ENCODE data around the gene CKAP4. TPM values are rescaled to one million over a fixed set of nuclear protein-coding genes. Genes with fewer than 3 reads are reported as not detected.

The CKAP4 gene
- total and polyA plus RNA-seq, 10 donors: 4.5 to 63.0 (median 29.8) TPM

DNA sequence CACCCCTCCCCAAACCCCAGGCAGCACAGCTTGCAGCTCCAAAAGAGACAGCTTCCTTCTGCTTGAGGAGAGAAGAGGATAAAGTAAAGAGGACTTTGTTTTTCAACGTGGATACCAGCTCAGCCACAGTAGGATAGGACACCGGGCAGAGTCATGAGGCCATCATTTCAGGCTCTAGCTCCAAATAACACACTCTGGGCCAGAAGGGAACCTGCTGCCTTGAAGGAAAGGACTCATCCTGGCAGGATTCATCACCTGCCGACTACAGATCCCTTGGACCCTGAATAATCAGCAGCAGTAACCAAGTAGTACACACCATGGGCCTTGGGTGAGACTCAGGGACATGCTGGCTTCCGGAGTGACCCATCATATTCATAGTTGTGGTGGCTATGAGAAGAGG is 10.4 kb upstream of the CKAP4 start:
- TF ChIP-seq POLR2AphosphoS5 (IDR thresholded peaks at IDR 0.05) (no peak), POLR2A (IDR thresholded peaks at IDR 0.05) (no peak)
- TF ChIP-seq, protein P1, sequence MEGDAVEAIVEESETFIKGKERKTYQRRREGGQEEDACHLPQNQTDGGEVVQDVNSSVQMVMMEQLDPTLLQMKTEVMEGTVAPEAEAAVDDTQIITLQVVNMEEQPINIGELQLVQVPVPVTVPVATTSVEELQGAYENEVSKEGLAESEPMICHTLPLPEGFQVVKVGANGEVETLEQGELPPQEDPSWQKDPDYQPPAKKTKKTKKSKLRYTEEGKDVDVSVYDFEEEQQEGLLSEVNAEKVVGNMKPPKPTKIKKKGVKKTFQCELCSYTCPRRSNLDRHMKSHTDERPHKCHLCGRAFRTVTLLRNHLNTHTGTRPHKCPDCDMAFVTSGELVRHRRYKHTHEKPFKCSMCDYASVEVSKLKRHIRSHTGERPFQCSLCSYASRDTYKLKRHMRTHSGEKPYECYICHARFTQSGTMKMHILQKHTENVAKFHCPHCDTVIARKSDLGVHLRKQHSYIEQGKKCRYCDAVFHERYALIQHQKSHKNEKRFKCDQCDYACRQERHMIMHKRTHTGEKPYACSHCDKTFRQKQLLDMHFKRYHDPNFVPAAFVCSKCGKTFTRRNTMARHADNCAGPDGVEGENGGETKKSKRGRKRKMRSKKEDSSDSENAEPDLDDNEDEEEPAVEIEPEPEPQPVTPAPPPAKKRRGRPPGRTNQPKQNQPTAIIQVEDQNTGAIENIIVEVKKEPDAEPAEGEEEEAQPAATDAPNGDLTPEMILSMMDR (IDR thresholded peaks at IDR 0.05 in 8 of 11, conservative IDR thresholded peaks at IDR 0.05 in 3 of 11): no peak
- DNase-seq: no peak
- Histone ChIP-seq H3K4me1 (no peaks in the 10 kb centered on the region), H3K9me3 (no peaks in the 10 kb centered on the region), H3K36me3 (no peaks in the 10 kb centered on the region), H3K4me3 (no peak overlapping the region), H3K27me3 (replicated peaks in 1 of 7) (no peaks in the 10 kb centered on the region), H3K27ac (no peak overlapping the region)
- intact Hi-C loops (cut with DNase I; ENCODE audit: low total_unique reads): no loop called here
- 75 to 84% (median 80%) methylated on average over 4 of the region's 4 CpGs for WGBS, 5 donors

DNA sequence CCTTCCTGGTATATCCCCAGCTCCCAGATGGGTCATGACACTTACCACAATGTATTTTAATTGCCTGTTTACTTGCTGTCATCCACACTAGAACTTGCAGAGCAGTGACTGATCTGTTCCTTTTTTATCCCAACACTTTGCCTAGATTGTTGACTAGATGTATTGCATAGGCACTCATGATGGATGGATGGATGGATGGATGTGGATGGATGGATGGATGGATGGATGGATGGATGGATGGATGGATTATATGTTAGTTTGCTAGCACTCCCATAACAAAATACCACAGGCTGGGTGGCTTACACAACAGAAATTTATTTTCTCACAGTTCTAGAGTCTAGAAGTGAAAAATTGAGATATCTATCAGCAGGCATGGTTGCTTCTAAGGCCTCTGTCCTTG is 8.7 kb upstream of the CKAP4 start:
- peaks cover 0 to 5% (median under 1%) of the 10 kb centered on the region in 6 donors for H3K4me1 ChIP-seq
- H3K4me3 ChIP-seq: no peak overlapping the region
- H3K27me3 ChIP-seq (replicated peaks in 1 of 7): no peaks in the 10 kb centered on the region
- TF ChIP-seq POLR2A (IDR thresholded peaks at IDR 0.05) (no peak), POLR2AphosphoS5 (IDR thresholded peaks at IDR 0.05) (no peak)
- TF ChIP-seq, protein P1 (IDR thresholded peaks at IDR 0.05 in 8 of 11, conservative IDR thresholded peaks at IDR 0.05 in 3 of 11): no peak
- no peak overlapping the region for H3K27ac ChIP-seq
- no peaks in the 10 kb centered on the region for H3K9me3 ChIP-seq
- no peaks in the 10 kb centered on the region for H3K36me3 ChIP-seq
- intact Hi-C loops (cut with DNase I; ENCODE audit: low total_unique reads): no loop called here
- no peak for DNase-seq

DNA sequence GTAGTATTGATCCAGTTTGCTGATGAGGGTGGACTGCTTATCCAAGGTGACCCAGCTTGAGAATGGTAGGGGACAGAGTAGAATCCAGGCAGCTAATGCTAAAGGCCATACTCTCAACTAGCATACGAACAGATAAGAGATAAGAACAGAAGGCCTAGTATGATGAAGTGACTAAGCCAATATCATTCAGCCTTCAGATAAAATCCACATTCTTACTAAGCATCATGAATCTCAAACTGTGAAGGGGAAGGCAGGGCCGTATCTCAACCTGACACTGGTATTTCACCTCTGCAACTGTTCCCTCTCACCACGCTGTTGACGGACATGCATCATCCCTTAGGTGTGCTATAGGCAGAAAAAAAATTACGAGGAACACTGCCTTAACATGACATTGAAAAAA is 8.1 kb upstream of the CKAP4 start:
- intact Hi-C loops (cut with DNase I; ENCODE audit: low total_unique reads): no loop called here
- TF ChIP-seq POLR2AphosphoS5 (IDR thresholded peaks at IDR 0.05) (no peak), POLR2A (IDR thresholded peaks at IDR 0.05) (no peak)
- TF ChIP-seq, protein P1 (IDR thresholded peaks at IDR 0.05 in 8 of 11, conservative IDR thresholded peaks at IDR 0.05 in 3 of 11): no peak
- Histone ChIP-seq H3K27ac (no peak overlapping the region), H3K27me3 (replicated peaks in 1 of 7) (no peaks in the 10 kb centered on the region), H3K36me3 (no peaks in the 10 kb centered on the region), H3K4me1 (peaks cover 0 to 11% (median 3%) of the 10 kb centered on the region in 6 donors), H3K4me3 (no peak overlapping the region), H3K9me3 (no peaks in the 10 kb centered on the region)
- WGBS, 5 donors: 66 to 88% (median 80%) methylated on average over 5 of the region's 5 CpGs
- DNase-seq: no peak

DNA sequence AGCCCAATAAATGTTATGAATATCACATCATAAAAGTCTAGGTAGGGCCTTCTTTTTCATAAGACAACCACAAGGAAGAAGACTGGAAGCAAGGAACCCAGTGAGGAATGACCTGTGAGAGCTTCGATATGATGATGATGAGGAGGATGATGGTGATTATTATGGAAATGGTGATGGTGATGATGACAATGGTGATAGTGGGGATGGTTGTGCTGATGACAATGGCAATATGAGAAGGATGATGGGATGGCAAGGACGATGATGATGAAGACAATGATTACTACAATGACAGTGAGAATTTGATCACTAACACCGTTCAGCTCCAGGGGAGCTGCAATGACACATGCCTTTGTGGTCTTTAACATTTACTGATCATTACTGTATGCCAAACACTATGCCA is 7.7 kb upstream of the CKAP4 start:
- H3K9me3 ChIP-seq: no peaks in the 10 kb centered on the region
- H3K27me3 ChIP-seq (replicated peaks in 1 of 7): no peaks in the 10 kb centered on the region
- intact Hi-C loops (cut with DNase I; ENCODE audit: low total_unique reads): no loop called here
- no peaks in the 10 kb centered on the region for H3K36me3 ChIP-seq
- peaks cover 0 to 14% (median 4%) of the 10 kb centered on the region in 6 donors for H3K4me1 ChIP-seq
- H3K27ac ChIP-seq: no peak overlapping the region
- 81 to 93% (median 91%) methylated on average over 3 of the region's 3 CpGs for WGBS, 5 donors
- TF ChIP-seq POLR2A (IDR thresholded peaks at IDR 0.05) (no peak), POLR2AphosphoS5 (IDR thresholded peaks at IDR 0.05) (no peak)
- TF ChIP-seq, protein P1 (IDR thresholded peaks at IDR 0.05 in 8 of 11, conservative IDR thresholded peaks at IDR 0.05 in 3 of 11): no peak
- no peak overlapping the region for H3K4me3 ChIP-seq
- no peak for DNase-seq

Data from spleen (tissue), 11 donors.